ENCODE measurements around the gene FH.

Gene FH

DNA sequence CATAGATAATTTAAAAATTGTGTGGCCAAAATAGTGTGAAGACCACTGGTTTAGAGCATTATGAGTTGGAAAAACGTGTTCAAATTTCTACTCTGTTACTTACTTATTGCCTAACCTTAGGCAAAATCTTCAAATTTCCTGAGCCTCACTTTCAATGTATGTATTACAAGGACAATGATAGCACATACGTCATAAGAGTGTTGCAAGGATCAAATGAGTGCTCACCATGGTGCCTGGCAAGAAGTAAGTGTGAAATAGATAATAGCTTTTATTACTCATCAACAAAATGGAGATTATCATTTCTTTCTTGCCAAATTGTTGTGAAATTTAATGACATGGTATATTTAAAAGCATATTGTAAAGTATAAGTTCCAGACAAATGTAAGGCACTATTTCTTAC lies 57.2 kb downstream of the FH start:
- H3K4me3 ChIP-seq (ENCODE audit: low read depth, low read length), result no peak overlapping the region
- TF ChIP-seq, protein P1, sequence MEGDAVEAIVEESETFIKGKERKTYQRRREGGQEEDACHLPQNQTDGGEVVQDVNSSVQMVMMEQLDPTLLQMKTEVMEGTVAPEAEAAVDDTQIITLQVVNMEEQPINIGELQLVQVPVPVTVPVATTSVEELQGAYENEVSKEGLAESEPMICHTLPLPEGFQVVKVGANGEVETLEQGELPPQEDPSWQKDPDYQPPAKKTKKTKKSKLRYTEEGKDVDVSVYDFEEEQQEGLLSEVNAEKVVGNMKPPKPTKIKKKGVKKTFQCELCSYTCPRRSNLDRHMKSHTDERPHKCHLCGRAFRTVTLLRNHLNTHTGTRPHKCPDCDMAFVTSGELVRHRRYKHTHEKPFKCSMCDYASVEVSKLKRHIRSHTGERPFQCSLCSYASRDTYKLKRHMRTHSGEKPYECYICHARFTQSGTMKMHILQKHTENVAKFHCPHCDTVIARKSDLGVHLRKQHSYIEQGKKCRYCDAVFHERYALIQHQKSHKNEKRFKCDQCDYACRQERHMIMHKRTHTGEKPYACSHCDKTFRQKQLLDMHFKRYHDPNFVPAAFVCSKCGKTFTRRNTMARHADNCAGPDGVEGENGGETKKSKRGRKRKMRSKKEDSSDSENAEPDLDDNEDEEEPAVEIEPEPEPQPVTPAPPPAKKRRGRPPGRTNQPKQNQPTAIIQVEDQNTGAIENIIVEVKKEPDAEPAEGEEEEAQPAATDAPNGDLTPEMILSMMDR (IDR thresholded peaks at IDR 0.05; ENCODE audit: low read depth, low read length), result no peak
- DNase-seq (ENCODE audit: low read depth), result no peak

DNA sequence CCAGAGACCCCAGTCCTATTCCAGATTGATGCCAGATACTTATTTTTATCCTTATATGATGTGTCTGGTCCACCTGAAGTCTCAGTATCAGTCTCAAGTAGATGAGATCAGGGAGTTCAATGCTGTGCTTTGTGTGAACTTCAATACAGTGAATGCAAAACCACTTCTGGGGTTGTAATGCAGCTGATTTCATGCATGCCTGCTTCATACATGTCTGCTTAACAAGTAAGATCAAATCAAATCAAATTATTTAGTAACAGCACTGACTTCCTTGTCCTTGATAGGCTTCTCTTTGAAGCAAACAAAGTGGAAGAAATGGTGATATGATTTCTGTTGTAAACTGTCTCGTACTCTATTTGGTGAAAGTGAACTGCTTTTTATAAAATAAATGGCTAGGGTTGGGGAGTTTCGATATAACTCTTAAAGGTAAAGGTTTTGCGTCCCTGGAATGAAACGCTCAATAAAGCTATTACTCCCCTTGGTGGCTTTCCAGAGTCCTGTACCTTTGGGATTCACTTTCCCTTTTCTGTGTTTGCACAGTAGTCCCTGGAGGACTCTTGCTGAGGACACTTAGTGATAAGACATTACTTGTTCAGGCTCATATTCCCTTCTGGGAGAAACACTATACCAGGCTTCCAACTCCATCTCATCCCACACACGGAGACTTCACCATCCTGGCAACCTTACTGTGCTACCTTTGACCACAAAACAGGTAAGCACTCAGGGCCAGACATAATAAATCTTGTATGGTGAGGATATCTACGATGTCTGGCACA lies 59.3 kb downstream of the FH start:
- TF ChIP-seq, protein P2, sequence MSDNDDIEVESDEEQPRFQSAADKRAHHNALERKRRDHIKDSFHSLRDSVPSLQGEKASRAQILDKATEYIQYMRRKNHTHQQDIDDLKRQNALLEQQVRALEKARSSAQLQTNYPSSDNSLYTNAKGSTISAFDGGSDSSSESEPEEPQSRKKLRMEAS (IDR thresholded peaks at IDR 0.05; ENCODE audit: low read depth, low read length), result no peak
- no peak for TF ChIP-seq MYC (IDR thresholded peaks at IDR 0.05; ENCODE audit: low read depth, low read length)
- no peak for TF ChIP-seq POLR2A (IDR thresholded peaks at IDR 0.05; ENCODE audit: extremely low read depth, insufficient read length)
- TF ChIP-seq, protein P1 (IDR thresholded peaks at IDR 0.05; ENCODE audit: low read depth, low read length), result no peak
- DNase-seq (ENCODE audit: low read depth), result no peak
- H3K4me3 ChIP-seq (ENCODE audit: low read depth, low read length), result no peak overlapping the region

DNA sequence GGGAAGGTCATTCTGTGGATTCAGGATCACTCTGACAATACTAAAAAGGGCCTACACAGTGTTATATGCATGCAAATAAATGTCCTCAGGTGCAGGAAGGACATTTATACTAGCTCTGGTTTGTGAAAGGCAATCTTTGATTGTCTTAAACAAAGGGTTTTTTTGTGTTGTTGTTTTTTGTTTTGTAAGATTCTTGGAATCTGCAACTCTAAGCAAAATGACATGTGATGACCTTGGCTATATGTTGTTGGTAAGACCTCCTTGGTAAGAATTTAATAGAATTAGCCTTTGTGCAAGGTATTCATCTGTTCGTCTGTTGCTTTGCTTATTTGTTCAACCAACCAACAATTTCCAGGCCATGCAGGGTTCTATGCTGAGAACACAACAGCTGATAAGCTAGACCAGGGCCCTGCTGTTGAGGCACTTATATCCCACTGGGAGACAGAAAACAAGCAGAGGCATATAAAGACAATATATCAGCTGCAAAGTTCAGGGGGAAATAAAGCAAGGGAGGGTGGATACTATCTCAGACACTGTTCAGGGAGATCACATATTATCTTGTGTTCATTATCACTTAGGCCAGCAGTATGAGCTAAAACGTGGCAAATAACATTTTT lies 60.3 kb downstream of the FH start:
- H3K4me3 ChIP-seq (ENCODE audit: low read depth, low read length), result no peak overlapping the region
- no peak for TF ChIP-seq MYC (IDR thresholded peaks at IDR 0.05; ENCODE audit: low read depth, low read length)
- no peak for TF ChIP-seq POLR2A (IDR thresholded peaks at IDR 0.05; ENCODE audit: extremely low read depth, insufficient read length)
- TF ChIP-seq, protein P2 (IDR thresholded peaks at IDR 0.05; ENCODE audit: low read depth, low read length), result no peak
- TF ChIP-seq, protein P1 (IDR thresholded peaks at IDR 0.05; ENCODE audit: low read depth, low read length), result no peak
- DNase-seq (ENCODE audit: low read depth), result no peak

DNA sequence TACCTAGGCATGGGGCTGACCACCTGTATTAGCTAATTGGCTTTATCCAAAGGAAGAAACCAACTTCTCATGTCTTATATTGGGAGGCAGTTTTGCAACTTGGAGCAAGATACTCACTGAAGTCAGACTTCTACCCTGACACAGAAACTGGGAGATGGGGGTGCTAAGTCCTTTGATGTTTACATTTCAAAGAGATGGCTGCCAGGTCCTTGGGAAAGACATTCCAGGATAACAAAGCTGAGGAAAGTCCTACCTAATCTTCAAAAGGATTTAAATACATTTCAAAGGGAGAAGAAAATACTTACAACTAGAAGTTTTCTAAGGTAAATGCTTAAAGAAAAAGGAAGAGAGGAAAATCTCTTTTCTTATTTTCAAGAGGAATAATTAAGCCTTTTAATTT lies 62.1 kb downstream of the FH start:
- no peak overlapping the region for H3K4me3 ChIP-seq (ENCODE audit: low read depth, low read length)
- DNase-seq (ENCODE audit: low read depth), result no peak
- TF ChIP-seq, protein P2 (IDR thresholded peaks at IDR 0.05; ENCODE audit: low read depth, low read length), result no peak
- TF ChIP-seq POLR2A (IDR thresholded peaks at IDR 0.05; ENCODE audit: extremely low read depth, insufficient read length) (no peak), MYC (IDR thresholded peaks at IDR 0.05; ENCODE audit: low read depth, low read length) (no peak)
- TF ChIP-seq, protein P1 (IDR thresholded peaks at IDR 0.05; ENCODE audit: low read depth, low read length), result no peak

DNA sequence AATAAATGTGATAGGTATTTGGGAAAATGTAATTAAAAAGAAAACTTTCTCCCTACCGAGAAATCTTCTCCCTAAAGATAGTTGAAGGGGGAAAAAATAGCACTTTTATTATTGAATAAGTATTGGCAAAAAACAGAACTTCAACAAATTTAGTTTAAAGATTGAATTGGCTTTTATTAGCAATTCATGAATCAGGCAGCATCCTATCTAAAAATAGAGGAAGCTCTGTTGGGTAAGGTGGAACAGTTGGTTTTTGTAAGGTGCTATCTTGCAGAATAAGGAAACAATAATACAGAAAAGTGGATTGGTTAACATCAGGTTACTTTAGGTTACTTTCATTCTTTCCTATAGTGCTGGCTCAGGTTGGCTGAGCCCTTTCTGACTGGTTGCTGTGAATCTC lies 62.8 kb downstream of the FH start:
- H3K4me3 ChIP-seq (ENCODE audit: low read depth, low read length), result no peak overlapping the region
- DNase-seq (ENCODE audit: low read depth), result no peak
- TF ChIP-seq, protein P1 (IDR thresholded peaks at IDR 0.05; ENCODE audit: low read depth, low read length), result no peak
- TF ChIP-seq, protein P2 (IDR thresholded peaks at IDR 0.05; ENCODE audit: low read depth, low read length), result no peak
- TF ChIP-seq MYC (IDR thresholded peaks at IDR 0.05; ENCODE audit: low read depth, low read length), result no peak
- no peak for TF ChIP-seq POLR2A (IDR thresholded peaks at IDR 0.05; ENCODE audit: extremely low read depth, insufficient read length)
